Calu3 (cell line): ENCODE data around the gene NANS. TPM values are rescaled to one million over a fixed set of nuclear protein-coding genes. Genes with fewer than 3 reads are reported as not detected.
"Not testable (repeated sequence)": the region's sequence is repeated elsewhere in the genome, so short reads cannot be mapped to it uniquely, and the experiment has no call there.

ENCODE experiments used
- BruUV-seq: library from RNA; stranded (reverse); fragments of 400-500 nt; replicated peaks from 2 replicates; lab custom pipeline; 2021; lab: Mats Ljungman, UMichigan
- CTCF ChIA-PET: fragments of 300-600 bp; sonication (Branson Sonifier 250); formaldehyde crosslinking; loops from one replicate; lab custom pipeline; 2022; ENCODE audit warnings: antibody characterized with exemption; lab: Charles Lee
- DNase-seq: peaks from one replicate; pipeline ENCODE4 v3.0.0; 2022
- H3K27ac Mint-ChIP-seq: one replicate; pipeline ENCODE4 v1.8.0; 2022; ENCODE audit warnings: mixed read lengths; ENCODE audit not compliant: unreplicated experiment
- H3K27me3 Mint-ChIP-seq: one replicate; pipeline ENCODE4 v1.8.0; 2022; ENCODE audit warnings: mixed read lengths; ENCODE audit not compliant: unreplicated experiment
- H3K36me3 Mint-ChIP-seq: one replicate; pipeline ENCODE4 v1.8.0; 2022; ENCODE audit warnings: mild to moderate bottlenecking, moderate library complexity, mixed read lengths; ENCODE audit not compliant: insufficient read depth, unreplicated experiment
- H3K4me1 Mint-ChIP-seq: one replicate; pipeline ENCODE4 v1.8.0; 2022; ENCODE audit warnings: mild to moderate bottlenecking, low read depth, mixed read lengths; ENCODE audit not compliant: unreplicated experiment
- H3K4me3 Mint-ChIP-seq: one replicate; pipeline ENCODE4 v1.8.0; 2022; ENCODE audit warnings: mild to moderate bottlenecking, low read depth, moderate library complexity, mixed read lengths; ENCODE audit not compliant: unreplicated experiment
- H3K9me3 Mint-ChIP-seq: one replicate; pipeline ENCODE4 v1.8.0; 2022; ENCODE audit warnings: low read depth, mixed read lengths; ENCODE audit not compliant: unreplicated experiment
- intact Hi-C: fragments of 100-400 bp; cut with micrococcal nuclease; formaldehyde crosslinking; loops from one replicate; pipeline ENCODE4 v1.10.0; 2022; ENCODE audit not compliant: unreplicated experiment
- total RNA-seq: library from RNA; stranded (reverse); gene quantifications from 2 replicates; pipeline ENCODE4 v1.2.3, GENCODE V29; 2022
- TF ChIP-seq, protein P1 (sequence below): fragments of 200-600 bp; IDR thresholded peaks from one replicate; pipeline ENCODE4 v1.8.0; 2022; ENCODE audit warnings: antibody characterized with exemption; ENCODE audit not compliant: unreplicated experiment

The NANS gene
- total RNA-seq, 1 experiment from 2014 or later, result 47.5 TPM

DNA sequence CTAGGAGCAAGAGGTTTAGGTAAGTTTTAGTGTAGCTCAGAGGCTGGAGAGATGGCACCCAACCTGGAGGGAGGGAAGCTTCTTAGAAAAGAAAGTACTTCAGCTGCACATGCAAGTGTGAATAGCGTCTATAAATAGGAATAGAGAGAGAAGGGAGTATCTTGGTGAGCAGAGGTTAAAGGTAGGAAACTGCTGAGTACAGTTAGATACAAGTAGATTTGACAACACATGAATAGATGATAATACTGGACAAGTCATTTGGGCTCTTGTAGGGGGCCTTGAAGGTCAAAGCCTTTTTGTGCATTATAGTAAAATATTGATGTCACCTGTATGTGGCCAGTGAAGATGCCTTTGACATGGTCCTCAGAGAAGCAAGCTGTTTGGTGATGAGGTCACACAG is 39.2 kb upstream of the NANS start:
- BruUV-seq, result no TSS peak
- no peaks in the 10 kb centered on the region for H3K9me3 Mint-ChIP-seq
- H3K36me3 Mint-ChIP-seq, result peaks cover 51% of the 10 kb centered on the region
- intact Hi-C loops, result no loop called here
- H3K27ac Mint-ChIP-seq, result peak overlapping the region; percentile 56
- DNase-seq, result no peak
- no peaks in the 10 kb centered on the region for H3K27me3 Mint-ChIP-seq
- CTCF ChIA-PET, result no interaction called here
- H3K4me3 Mint-ChIP-seq, result no peak overlapping the region
- H3K4me1 Mint-ChIP-seq, result no peaks in the 10 kb centered on the region
- TF ChIP-seq, protein P1, sequence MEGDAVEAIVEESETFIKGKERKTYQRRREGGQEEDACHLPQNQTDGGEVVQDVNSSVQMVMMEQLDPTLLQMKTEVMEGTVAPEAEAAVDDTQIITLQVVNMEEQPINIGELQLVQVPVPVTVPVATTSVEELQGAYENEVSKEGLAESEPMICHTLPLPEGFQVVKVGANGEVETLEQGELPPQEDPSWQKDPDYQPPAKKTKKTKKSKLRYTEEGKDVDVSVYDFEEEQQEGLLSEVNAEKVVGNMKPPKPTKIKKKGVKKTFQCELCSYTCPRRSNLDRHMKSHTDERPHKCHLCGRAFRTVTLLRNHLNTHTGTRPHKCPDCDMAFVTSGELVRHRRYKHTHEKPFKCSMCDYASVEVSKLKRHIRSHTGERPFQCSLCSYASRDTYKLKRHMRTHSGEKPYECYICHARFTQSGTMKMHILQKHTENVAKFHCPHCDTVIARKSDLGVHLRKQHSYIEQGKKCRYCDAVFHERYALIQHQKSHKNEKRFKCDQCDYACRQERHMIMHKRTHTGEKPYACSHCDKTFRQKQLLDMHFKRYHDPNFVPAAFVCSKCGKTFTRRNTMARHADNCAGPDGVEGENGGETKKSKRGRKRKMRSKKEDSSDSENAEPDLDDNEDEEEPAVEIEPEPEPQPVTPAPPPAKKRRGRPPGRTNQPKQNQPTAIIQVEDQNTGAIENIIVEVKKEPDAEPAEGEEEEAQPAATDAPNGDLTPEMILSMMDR, result no peak

DNA sequence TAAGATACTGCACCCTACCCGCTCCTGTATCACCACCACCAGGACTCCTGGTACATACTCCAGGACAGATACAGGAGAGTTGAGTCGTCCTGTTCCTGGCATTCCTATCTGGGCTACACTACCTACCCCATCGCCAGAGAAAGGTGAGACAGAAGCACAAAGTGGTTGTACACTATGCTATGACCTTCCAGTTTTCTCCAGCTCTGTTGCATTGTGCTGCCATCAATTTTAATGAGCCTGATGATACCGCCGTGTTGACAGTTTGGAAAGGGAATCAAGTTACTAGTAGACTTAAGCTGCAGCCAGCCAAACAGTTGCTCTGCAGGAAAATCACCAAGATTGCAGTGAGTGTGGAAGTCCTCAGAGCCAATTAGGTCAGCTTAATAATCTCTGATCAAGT is 38.2 kb upstream of the NANS start:
- TF ChIP-seq, protein P1, result no peak
- intact Hi-C loops, result no loop called here
- DNase-seq, result no peak
- H3K27ac Mint-ChIP-seq, result no peak overlapping the region
- BruUV-seq, result no TSS peak
- CTCF ChIA-PET, result no interaction called here
- H3K9me3 Mint-ChIP-seq, result no peaks in the 10 kb centered on the region
- H3K4me3 Mint-ChIP-seq, result no peak overlapping the region
- H3K36me3 Mint-ChIP-seq, result peaks cover 48% of the 10 kb centered on the region
- H3K4me1 Mint-ChIP-seq, result no peaks in the 10 kb centered on the region
- H3K27me3 Mint-ChIP-seq, result no peaks in the 10 kb centered on the region

DNA sequence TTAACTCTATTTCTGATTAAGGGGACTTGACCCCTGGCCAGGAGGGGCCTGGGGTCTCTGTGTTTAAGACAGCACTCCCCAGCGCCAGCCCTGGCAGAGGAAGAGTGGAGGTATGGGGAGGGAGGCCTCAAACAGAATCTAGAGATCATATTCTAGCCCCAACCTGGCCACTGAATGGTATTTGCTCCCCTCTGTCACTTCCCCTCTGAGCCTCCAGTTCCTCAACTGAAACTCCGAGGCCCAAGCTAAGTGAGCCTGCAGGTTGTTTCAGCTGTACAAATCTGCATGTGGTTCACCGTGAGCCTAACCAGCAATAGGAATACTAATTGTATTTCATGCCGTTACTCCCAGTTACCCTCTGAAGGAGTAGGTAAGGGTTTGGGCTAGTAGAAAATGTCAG is 37.4 kb upstream of the NANS start:
- DNase-seq, result no peak
- Mint-ChIP-seq H3K9me3 (no peaks in the 10 kb centered on the region), H3K4me1 (no peaks in the 10 kb centered on the region), H3K27me3 (no peaks in the 10 kb centered on the region), H3K27ac (no peak overlapping the region), H3K36me3 (peaks cover 46% of the 10 kb centered on the region), H3K4me3 (no peak overlapping the region)
- CTCF ChIA-PET, result no interaction called here
- BruUV-seq, result no TSS peak
- intact Hi-C loops, result no loop called here
- TF ChIP-seq, protein P1, result no peak

DNA sequence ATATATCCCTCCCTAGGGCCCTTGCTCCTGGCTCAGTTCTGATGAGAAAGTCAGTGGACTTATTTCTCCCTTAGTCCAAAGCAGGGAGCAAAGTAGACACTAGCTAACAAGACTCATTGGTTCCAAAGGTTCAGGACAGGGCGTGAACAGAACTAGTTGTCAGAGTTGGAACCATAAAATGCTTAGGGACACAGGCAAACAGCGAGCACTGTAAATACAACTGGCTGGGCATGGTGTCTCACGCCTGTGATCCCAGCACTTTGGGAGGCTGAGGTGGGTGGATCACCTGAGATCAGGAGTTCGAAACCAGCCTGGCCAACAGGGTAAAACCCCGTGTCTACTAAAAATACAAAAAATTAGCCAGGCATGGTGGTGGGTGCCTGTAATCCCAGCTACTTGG is 36.7 kb upstream of the NANS start:
- peaks cover 38% of the 10 kb centered on the region for H3K36me3 Mint-ChIP-seq
- DNase-seq, CTCF ChIA-PET, H3K27ac Mint-ChIP-seq, H3K27me3 Mint-ChIP-seq, intact Hi-C loops, H3K4me3 Mint-ChIP-seq, BruUV-seq, H3K9me3 Mint-ChIP-seq, H3K4me1 Mint-ChIP-seq: not testable (repeated sequence)

DNA sequence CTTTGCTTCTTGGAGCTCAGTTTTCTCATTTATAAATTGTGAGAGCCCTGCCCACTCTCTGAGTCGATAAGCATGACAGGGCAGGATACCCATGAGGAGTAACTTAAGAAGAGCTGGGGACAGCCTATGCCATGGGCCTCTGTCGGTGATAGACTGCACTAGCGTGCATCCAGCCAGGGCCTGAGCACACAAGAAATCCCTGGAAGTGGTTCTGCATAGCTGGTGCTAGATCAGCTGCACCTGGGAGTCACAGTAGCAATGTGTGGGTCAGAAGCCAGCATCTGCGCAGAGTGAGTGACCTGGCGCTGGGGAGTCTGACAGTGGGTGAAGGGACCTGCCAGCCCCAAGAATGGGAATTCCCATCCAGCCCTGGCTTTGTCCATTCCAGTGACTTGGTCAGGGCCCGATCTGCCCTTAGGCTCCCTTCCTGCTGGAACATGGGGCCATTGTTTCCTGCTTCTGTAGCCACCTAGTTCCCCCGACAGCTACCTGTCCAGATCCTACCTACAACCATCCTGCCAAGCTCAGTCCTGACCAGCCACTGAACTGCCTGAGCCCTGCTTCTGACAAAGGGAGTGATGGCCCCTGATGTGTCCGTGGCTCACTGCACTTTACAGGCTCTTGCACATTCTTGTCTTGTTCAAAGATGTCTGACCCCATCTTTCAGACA is 35.9 kb upstream of the NANS start:
- no TSS peak for BruUV-seq
- CTCF ChIA-PET, result interaction anchor here (0.6 kb wide), 1 partner anchor 24 kb away, joined by 3 read pairs; no protein-coding TSS in a partner anchor
- intact Hi-C loops, result no loop called here
- no peaks in the 10 kb centered on the region for H3K27me3 Mint-ChIP-seq
- TF ChIP-seq, protein P1, result no peak
- no peaks in the 10 kb centered on the region for H3K4me1 Mint-ChIP-seq
- H3K27ac Mint-ChIP-seq, result no peak overlapping the region
- H3K9me3 Mint-ChIP-seq, result no peaks in the 10 kb centered on the region
- no peak for DNase-seq
- H3K4me3 Mint-ChIP-seq, result no peak overlapping the region
- H3K36me3 Mint-ChIP-seq, result peaks cover 30% of the 10 kb centered on the region
